Testis (tissue), 2 donors: ENCODE data around the gene C11orf24.

Experiments
- CTCF ChIP-seq, 3 experiments: fragments of 450-650 bp in 2 of 3; fragments of 200-600 bp in 1 of 3; sonication (generic) in 1 of 3; IDR thresholded peaks; one replicate each; pipeline ENCODE4 v1.5.1; 2016 to 2019; ENCODE audit warnings: antibody characterized with exemption in 3 of 3, mild to moderate bottlenecking in 2 of 3, moderate library complexity in 1 of 3
- POLR2A ChIP-seq: fragments of 450-650 bp; IDR thresholded peaks from one replicate; pipeline ENCODE4 v1.6.1; 2017; ENCODE audit warnings: antibody characterized with exemption, mild to moderate bottlenecking, moderate library complexity

- no peak for TF ChIP-seq CTCF (IDR thresholded peaks at IDR 0.05)
- no peak for TF ChIP-seq POLR2A
Observed at GRCh38 chr11:68211546-68211945, 60.2 kb downstream of the C11orf24 start.
